Mesenchymal stem cell (in vitro differentiated cells and primary cell): ENCODE data around the gene C12orf50.

Source experiments
- DNase-seq: peaks from one replicate; pipeline ENCODE4 v3.0.0-alpha.2; 2013
- H2AFZ ChIP-seq: one replicate; pipeline ENCODE4 v1.6.1; 2013; ENCODE audit warnings: low read depth, mild to moderate bottlenecking, control low read depth, inconsistent platforms, low read length, moderate library complexity
- H2AK5ac ChIP-seq: 2 replicates; pipeline ENCODE4 v1.6.1; 2013; ENCODE audit warnings: low read length, moderate library complexity, mild to moderate bottlenecking, inconsistent platforms; ENCODE audit not compliant: severe bottlenecking
- H2BK120ac ChIP-seq: one replicate; pipeline ENCODE4 v1.6.1; 2013; ENCODE audit warnings: low read depth, mild to moderate bottlenecking, inconsistent platforms, low read length, moderate library complexity
- H2BK12ac ChIP-seq, 2 experiments: one replicate each; pipeline ENCODE4 v1.6.1; 2013; ENCODE audit warnings: inconsistent platforms in 2 of 2, low read length in 2 of 2, mild to moderate bottlenecking in 2 of 2, moderate library complexity in 2 of 2, control low read depth in 1 of 2
- H2BK15ac ChIP-seq: one replicate; pipeline ENCODE4 v1.6.1; 2013; ENCODE audit warnings: mild to moderate bottlenecking, low read depth, inconsistent platforms; ENCODE audit not compliant: poor library complexity, severe bottlenecking
- H2BK5ac ChIP-seq: 2 replicates; pipeline ENCODE4 v1.6.1; 2013; ENCODE audit warnings: low read depth, mild to moderate bottlenecking, low read length, control low read depth, inconsistent platforms; ENCODE audit not compliant: poor library complexity, severe bottlenecking
- H3K14ac ChIP-seq, 2 experiments: one replicate each; pipeline ENCODE4 v1.6.1; 2013; ENCODE audit warnings: inconsistent platforms in 2 of 2, low read length in 2 of 2, control low read depth in 1 of 2, mild to moderate bottlenecking in 1 of 2, moderate library complexity in 1 of 2
- H3K18ac ChIP-seq, 2 experiments: one replicate each; pipeline ENCODE4 v1.6.1; 2013; ENCODE audit warnings: inconsistent platforms in 2 of 2, low read length in 2 of 2, control low read depth in 1 of 2, low read depth in 1 of 2, mild to moderate bottlenecking in 1 of 2
- H3K23ac ChIP-seq, 2 experiments: one replicate each; pipeline ENCODE4 v1.6.1; 2013; ENCODE audit warnings: inconsistent platforms in 2 of 2, low read length in 2 of 2, mild to moderate bottlenecking in 2 of 2, moderate library complexity in 2 of 2, control low read depth in 1 of 2
- H3K27ac ChIP-seq: 2 replicates; pipeline ENCODE4 v1.5.1; 2013; ENCODE audit warnings: mild to moderate bottlenecking, moderate library complexity, low read length, control low read depth, inconsistent platforms; ENCODE audit not compliant: poor library complexity, severe bottlenecking
- H3K27me3 ChIP-seq, 2 experiments: 2 replicates each; pipeline versions ENCODE4 v1.6.1 to v1.7.0; 2013; ENCODE audit warnings: low read length in 2 of 2, mild to moderate bottlenecking in 2 of 2, moderate library complexity in 2 of 2, control low read depth in 1 of 2, inconsistent platforms in 1 of 2; ENCODE audit not compliant: control insufficient read depth in 1 of 2, insufficient read depth in 1 of 2
- H3K36me3 ChIP-seq, 2 experiments: 2 replicates each; pipeline versions ENCODE4 v1.6.1 to v1.7.0; 2013; ENCODE audit warnings: low read length in 2 of 2, control low read depth in 1 of 2, inconsistent platforms in 1 of 2, low read depth in 1 of 2, mild to moderate bottlenecking in 1 of 2; ENCODE audit not compliant: insufficient read depth in 2 of 2, control insufficient read depth in 1 of 2
- H3K4ac ChIP-seq, 2 experiments: one replicate each; pipeline ENCODE4 v1.6.1; 2013; ENCODE audit warnings: inconsistent platforms in 2 of 2, low read length in 2 of 2, mild to moderate bottlenecking in 2 of 2, moderate library complexity in 2 of 2, control low read depth in 1 of 2, low read depth in 1 of 2
- H3K4me1 ChIP-seq: 2 replicates; pipeline ENCODE4 v1.6.1; 2013; ENCODE audit warnings: low read depth, low read length, control low read depth; ENCODE audit not compliant: control insufficient read depth, insufficient read depth
- H3K4me2 ChIP-seq: 2 replicates; pipeline ENCODE4 v1.6.1; 2013; ENCODE audit warnings: low read length, mild to moderate bottlenecking, inconsistent platforms; ENCODE audit not compliant: poor library complexity, severe bottlenecking
- H3K4me3 ChIP-seq, 2 experiments: 2 replicates each; pipeline versions ENCODE4 v1.5.1 to v1.7.0; 2013; ENCODE audit warnings: low read length in 2 of 2, mild to moderate bottlenecking in 2 of 2, control low read depth in 1 of 2, low read depth in 1 of 2; ENCODE audit not compliant: insufficient read depth in 1 of 2
- H3K79me1 ChIP-seq: replicated peaks from 2 replicates; pipeline ENCODE4 v1.6.1; 2013; ENCODE audit warnings: mild to moderate bottlenecking, control low read depth, low read length, inconsistent platforms; ENCODE audit not compliant: poor library complexity, severe bottlenecking
- H3K9ac ChIP-seq: 2 replicates; pipeline ENCODE4 v1.7.0; 2013; ENCODE audit warnings: mild to moderate bottlenecking, low read length, moderate library complexity
- H3K9me3 ChIP-seq: 2 replicates; pipeline ENCODE4 v1.7.0; 2013; ENCODE audit warnings: mild to moderate bottlenecking, low read length; ENCODE audit not compliant: control insufficient read depth
- H4K8ac ChIP-seq: one replicate; pipeline ENCODE4 v1.6.1; 2013; ENCODE audit warnings: inconsistent platforms, mild to moderate bottlenecking, low read length, moderate library complexity
- H4K91ac ChIP-seq: one replicate; pipeline ENCODE4 v1.6.1; 2013; ENCODE audit warnings: mild to moderate bottlenecking, low read length, inconsistent platforms
- WGBS: methylation state at CpG from one replicate; pipeline ENCODE4 v1.1.7; 2013; ENCODE audit warnings: mixed read lengths; 5-methylcytosine and 5-hydroxymethylcytosine counted together

The C12orf50 gene

GRCh38 chr12:88044035-88044434 lies 14.8 kb upstream of the C12orf50 start:
- no peaks in the 10 kb centered on the region for H3K4me1 ChIP-seq
- no peak overlapping the region for H3K23ac ChIP-seq
- no peak overlapping the region for H2AFZ ChIP-seq
- H3K79me1 ChIP-seq = peaks cover 18% of the 10 kb centered on the region
- no peak overlapping the region for H3K9ac ChIP-seq
- no peaks in the 10 kb centered on the region for H3K27me3 ChIP-seq
- H3K27ac ChIP-seq = no peak overlapping the region
- H3K18ac ChIP-seq = no peak overlapping the region
- no peak overlapping the region for H2BK15ac ChIP-seq
- H3K14ac ChIP-seq = no peak overlapping the region
- H3K4me2 ChIP-seq = no peak overlapping the region
- H2BK5ac ChIP-seq = no peak overlapping the region
- peaks cover 4 to 71% of the 10 kb centered on the region in 2 experiments for H3K36me3 ChIP-seq
- H3K4ac ChIP-seq = no peak overlapping the region
- 99% methylated on average over 5 of the region's 5 CpGs for WGBS
- no peak overlapping the region for H4K8ac ChIP-seq
- no peak overlapping the region for H3K4me3 ChIP-seq
- no peak for DNase-seq
- H3K9me3 ChIP-seq = no peaks in the 10 kb centered on the region
- no peak overlapping the region for H4K91ac ChIP-seq
- H2BK12ac ChIP-seq = no peak overlapping the region
- H2BK120ac ChIP-seq = no peak overlapping the region
- H2AK5ac ChIP-seq = no peak overlapping the region

GRCh38 chr12:88037770-88038169 lies 8.6 kb upstream of the C12orf50 start:
- no peak overlapping the region for H3K23ac ChIP-seq
- no peak overlapping the region for H2AFZ ChIP-seq
- no peaks in the 10 kb centered on the region for H3K4me1 ChIP-seq
- H2AK5ac ChIP-seq = no peak overlapping the region
- no peak overlapping the region for H3K4me2 ChIP-seq
- no peak overlapping the region for H2BK15ac ChIP-seq
- H2BK120ac ChIP-seq = no peak overlapping the region
- no peak overlapping the region for H3K18ac ChIP-seq
- H3K79me1 ChIP-seq = peaks cover 5% of the 10 kb centered on the region
- no peak overlapping the region for H3K27ac ChIP-seq
- H3K4me3 ChIP-seq = no peak overlapping the region
- peak; percentile 5 for DNase-seq
- no peak overlapping the region for H4K8ac ChIP-seq
- H3K4ac ChIP-seq = no peak overlapping the region
- no CpG with 5 or more reads among the region's 1 CpG for WGBS
- H3K27me3 ChIP-seq = no peaks in the 10 kb centered on the region
- H2BK5ac ChIP-seq = no peak overlapping the region
- H3K9me3 ChIP-seq = no peaks in the 10 kb centered on the region
- no peak overlapping the region for H4K91ac ChIP-seq
- H3K14ac ChIP-seq = no peak overlapping the region
- H3K36me3 ChIP-seq = peaks cover 0 to 16% of the 10 kb centered on the region in 2 experiments
- H3K9ac ChIP-seq = no peak overlapping the region
- H2BK12ac ChIP-seq = no peak overlapping the region

GRCh38 chr12:88036353-88036965 lies 7.3 kb upstream of the C12orf50 start:
- Histone ChIP-seq H3K9me3 (no peaks in the 10 kb centered on the region), H2AK5ac (no peak overlapping the region), H3K14ac (no peak overlapping the region), H3K4me2 (peak overlapping the region; percentile 83), H2BK12ac (no peak overlapping the region), H3K4me1 (no peaks in the 10 kb centered on the region), H4K8ac (no peak overlapping the region), H2BK15ac (no peak overlapping the region), H2BK5ac (no peak overlapping the region), H3K9ac (peak overlapping the region; percentile 90), H3K4ac (no peak overlapping the region), H3K4me3 (peak overlapping the region in 1 of 2 experiments; percentile 92), H3K23ac (no peak overlapping the region), H3K36me3 (peaks cover 0 to 8% of the 10 kb centered on the region in 2 experiments), H3K79me1 (no peaks in the 10 kb centered on the region), H2AFZ (no peak overlapping the region), H3K18ac (no peak overlapping the region), H4K91ac (no peak overlapping the region), H3K27ac (no peak overlapping the region), H2BK120ac (no peak overlapping the region), H3K27me3 (no peaks in the 10 kb centered on the region)
- WGBS = 56% methylated on average over 3 of the region's 5 CpGs
- DNase-seq = peak; percentile 49

- H3K4me2 ChIP-seq = peak overlapping the region; percentile 83
Observed at GRCh38 chr12:88035907-88036289, 6.7 kb upstream of the C12orf50 start.

More at GRCh38 chr12:88035907-88036289, 6.7 kb upstream of the C12orf50 start:
- no peak overlapping the region for H3K18ac ChIP-seq
- no peak overlapping the region for H2BK5ac ChIP-seq
- H3K79me1 ChIP-seq = no peaks in the 10 kb centered on the region
- H3K4me3 ChIP-seq = peak overlapping the region; percentile 92 to 95
- DNase-seq = no peak
- no peak overlapping the region for H2AK5ac ChIP-seq
- no peaks in the 10 kb centered on the region for H3K9me3 ChIP-seq
- 0% methylated on average over 2 of the region's 5 CpGs for WGBS
- H2AFZ ChIP-seq = peak overlapping the region; percentile 96
- no peak overlapping the region for H3K27ac ChIP-seq
- H2BK120ac ChIP-seq = peak overlapping the region; percentile 52
- H2BK15ac ChIP-seq = peak overlapping the region; percentile 77
- H3K36me3 ChIP-seq = peaks cover 0 to 8% of the 10 kb centered on the region in 2 experiments
- no peak overlapping the region for H3K23ac ChIP-seq
- H4K8ac ChIP-seq = no peak overlapping the region
- H3K9ac ChIP-seq = peak overlapping the region; percentile 90
- H3K27me3 ChIP-seq = no peaks in the 10 kb centered on the region
- peak overlapping the region in 1 of 2 experiments; percentile 89 for H3K4ac ChIP-seq
- no peak overlapping the region for H2BK12ac ChIP-seq
- H3K4me1 ChIP-seq = no peaks in the 10 kb centered on the region
- no peak overlapping the region for H4K91ac ChIP-seq
- H3K14ac ChIP-seq = no peak overlapping the region
